ENCODE results near the gene NME3.
A peak's percentile ranks its signal among the peaks of the same experiment; 100 is the strongest.
"Not testable (repeated sequence)": the region's sequence is repeated elsewhere in the genome, so short reads cannot be mapped to it uniquely, and the experiment has no call there.

The NME3 gene

DNA sequence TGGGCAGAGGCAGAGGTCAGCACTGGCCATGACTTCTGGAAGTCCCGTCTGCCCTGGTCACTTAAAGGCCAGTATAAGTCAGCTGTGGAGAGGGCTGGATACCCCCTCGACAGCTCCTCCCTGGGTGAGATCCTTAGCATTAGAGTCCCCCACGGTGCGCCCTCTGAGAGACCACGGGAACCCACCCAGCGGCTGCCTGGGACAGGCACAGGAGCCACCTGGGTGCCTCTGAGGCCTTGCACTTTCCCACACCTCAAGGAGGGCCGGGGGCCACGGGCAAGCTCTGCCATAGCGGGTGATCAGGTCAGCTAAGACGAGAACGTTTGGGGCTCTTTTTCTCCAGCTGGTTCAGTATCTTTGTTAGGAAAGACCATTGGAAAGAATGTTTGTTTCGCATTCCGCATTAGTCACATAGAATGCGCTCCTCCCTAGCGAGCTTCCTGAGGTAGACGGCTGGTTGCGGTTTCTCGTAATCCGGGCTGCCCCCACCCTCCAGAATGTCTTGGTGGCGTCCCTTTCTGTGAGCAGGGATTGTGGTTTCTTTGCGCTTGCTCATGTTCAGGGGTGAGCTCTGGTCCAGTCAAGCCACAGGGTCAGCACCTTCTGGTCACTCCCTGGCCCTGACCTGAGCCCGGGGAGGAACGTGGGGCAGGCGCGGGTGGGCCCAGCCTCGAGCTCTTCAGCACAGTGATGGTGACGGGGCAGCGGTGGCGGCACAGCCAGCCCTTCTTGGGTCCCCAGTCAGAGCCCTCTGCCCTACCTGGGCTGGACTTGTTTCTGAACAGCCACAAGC, 25.2 kb downstream of the NME3 start:
- no peak for DNase-seq

- no peak for DNase-seq
These were observed 26.0 kb downstream of the NME3 start for GRCh38 chr16:1745181-1745899.

DNA sequence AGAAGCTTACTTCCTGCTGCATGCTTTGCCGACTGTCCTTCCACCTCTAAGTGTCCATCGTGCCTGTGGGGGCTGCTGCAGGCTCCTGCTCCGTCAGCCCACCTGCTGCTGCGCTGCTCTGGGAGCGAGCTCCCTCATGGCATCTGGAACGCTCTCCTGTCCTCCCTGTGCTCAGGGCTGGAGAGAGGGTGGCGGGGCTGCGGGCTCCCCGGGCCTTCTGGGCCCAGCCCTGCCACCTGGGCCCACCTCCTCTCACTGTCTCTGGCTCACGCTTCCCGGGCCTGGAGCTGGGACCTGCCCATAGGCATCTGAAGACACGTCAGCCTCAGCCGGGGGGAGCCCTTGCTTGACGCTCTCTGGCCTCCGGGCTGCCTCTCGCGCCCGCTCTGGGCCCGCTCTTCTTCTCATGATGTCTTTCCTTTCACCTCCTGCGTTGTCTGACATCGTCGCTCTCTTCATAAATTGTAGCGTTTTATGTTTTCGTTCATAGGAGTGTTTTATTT, 27.0 kb downstream of the NME3 start:
- DNase-seq, result no peak

DNA sequence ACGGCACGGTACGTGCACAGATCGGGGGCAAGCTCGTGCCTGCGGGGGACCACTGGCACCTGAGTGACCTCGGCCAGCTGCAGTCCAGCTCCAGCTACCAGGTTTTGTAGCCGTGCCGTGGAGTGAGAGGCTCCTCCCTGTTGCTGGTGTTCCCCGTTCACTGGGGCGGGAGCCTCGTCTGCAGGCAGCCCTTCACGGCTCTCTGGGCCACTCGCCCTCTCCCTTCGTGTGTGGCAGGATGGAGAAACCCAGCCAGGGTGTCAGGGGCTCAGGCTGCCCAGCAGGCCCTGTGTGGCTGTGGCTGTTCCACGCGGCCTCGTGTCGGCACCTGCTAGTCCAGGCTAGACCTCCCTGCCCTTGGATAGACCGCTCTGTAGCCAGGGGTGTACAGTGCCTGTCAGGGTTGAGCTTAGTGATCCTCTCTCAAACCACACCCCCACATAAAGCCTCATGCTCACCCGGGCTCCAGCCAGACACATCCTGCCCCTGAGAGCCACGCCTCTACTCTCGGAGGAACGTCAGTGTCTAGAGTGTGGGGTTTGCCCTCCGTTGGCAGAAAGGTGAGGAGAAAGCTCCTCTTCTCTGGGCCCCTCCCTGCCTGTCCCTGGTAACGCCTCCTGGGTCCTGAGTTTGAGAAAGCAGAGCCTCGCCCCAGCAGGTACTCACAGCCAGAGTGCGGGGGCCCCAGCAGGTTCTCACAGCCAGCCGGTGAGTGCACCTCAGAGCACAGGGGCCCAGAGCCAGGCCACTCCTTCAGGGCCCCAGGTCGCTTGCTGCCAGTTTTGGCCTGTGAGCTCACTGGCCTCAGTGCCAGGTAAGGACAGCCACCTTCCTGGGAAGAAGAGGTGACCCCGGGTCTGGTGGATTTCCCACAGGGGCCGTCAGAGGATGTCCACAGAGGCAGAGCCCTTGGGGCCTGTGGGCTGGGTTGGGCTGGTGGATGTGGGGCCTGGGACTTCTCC, 27.7 kb downstream of the NME3 start:
- DNase-seq, result no peak

DNA sequence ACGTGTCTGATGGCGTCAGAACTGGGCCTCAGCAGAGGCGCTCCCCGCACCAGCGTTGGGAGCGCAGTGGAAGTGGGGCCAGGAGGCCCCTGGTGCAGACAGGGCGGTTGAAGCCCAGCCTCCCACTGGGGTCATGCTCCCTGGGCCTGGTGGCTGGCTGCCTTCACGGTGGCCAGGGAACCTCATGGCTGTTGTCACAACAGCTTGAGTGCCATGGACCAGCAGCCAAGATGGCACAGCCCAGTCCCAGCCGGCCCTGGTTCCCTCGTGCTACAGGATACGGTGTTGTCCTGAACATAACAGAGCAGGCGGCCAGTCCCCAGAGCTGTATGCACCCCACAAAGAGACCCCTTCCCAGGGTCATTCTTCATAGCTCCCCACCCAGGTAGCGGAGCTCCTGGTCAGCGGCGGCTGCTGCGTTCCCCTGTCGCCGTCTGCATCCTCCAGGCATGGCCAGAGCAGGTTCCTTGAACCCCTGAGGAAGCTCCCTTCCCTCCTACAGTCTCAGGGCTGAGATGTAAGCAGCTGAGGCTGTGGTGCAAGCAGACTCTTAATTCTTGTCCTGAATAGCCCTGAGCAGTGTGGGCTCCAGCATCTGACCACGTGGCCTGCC, 29.7 kb downstream of the NME3 start:
- no peak for DNase-seq

GRCh38 chr16:1740781-1741490, 30.4 kb downstream of the NME3 start:
- no peak for DNase-seq

GRCh38 chr16:1740234-1740633, 31.1 kb downstream of the NME3 start:
- no peak for DNase-seq

GRCh38 chr16:1734816-1735215, 36.5 kb downstream of the NME3 start:
- DNase-seq, result no peak

GRCh38 chr16:1734123-1734522, 37.2 kb downstream of the NME3 start:
- no peak for DNase-seq

GRCh38 chr16:1732551-1732987, 38.8 kb downstream of the NME3 start:
- DNase-seq, result not testable (repeated sequence)

GRCh38 chr16:1732071-1732470, 39.3 kb downstream of the NME3 start:
- no peak for DNase-seq

DNA sequence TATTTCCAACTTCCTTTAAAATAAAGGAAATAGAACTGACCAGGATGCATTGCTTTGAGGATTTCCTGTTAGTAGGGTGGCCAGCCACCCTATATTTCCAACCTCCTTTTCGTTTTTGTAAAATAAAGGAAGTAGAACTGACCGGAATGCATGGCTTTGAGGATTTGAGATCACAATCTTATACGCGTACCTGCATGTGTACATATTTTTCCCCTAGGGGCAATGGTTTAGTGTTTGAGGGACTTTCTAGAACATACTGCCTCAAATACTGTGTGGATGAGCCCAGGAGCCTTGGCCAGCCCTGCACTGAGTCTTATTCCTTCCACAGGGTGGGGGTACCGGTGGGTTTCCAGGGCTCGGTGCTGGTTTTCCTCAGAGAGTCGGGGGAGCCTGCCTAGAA, 39.7 kb downstream of the NME3 start:
- no peak for DNase-seq

DNA sequence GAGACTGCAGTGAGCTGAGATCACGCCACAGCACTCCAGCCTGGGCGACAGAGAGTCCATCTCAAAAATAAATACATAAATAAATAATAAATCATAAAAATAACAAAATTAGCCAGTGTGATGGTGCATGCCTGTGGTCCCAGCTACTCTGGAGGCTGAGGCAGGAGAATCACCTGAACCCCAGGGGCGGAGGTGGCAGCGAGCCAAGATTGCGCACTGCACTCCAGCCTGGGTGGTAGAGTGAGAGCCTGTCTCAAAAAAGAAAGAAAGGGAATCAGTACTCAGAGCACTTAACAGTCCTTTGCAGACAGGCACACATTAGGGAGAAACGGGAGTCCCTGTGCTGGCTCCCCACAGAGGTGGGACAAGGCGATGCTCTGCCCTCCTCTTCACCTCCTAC, 40.3 kb downstream of the NME3 start:
- DNase-seq, result no peak

- no peak for DNase-seq
These were observed 41.9 kb downstream of the NME3 start for GRCh38 chr16:1729445-1729844.

DNA sequence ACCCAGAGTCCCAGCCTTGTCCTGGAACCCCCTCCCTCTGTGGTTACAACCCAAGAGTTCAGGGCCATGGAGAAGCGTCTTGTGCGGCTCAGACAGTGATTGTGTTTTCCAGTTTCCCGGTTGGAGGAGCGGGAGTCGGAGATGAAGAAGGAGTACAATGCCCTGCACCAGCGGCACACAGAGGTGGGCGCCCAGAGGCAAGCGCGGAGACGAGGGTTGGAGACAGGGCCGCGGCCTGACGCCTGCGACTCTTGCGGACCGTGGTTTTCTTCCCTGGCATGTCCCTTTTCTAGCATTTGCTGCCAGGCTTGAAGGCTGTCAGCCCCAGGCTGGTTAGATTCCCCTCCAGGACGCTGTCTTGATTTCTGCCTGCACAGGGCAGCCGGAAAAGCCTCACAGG, 42.3 kb downstream of the NME3 start:
- DNase-seq, result no peak

GRCh38 chr16:1727651-1728624, 43.4 kb downstream of the NME3 start:
- no peak for DNase-seq

DNA sequence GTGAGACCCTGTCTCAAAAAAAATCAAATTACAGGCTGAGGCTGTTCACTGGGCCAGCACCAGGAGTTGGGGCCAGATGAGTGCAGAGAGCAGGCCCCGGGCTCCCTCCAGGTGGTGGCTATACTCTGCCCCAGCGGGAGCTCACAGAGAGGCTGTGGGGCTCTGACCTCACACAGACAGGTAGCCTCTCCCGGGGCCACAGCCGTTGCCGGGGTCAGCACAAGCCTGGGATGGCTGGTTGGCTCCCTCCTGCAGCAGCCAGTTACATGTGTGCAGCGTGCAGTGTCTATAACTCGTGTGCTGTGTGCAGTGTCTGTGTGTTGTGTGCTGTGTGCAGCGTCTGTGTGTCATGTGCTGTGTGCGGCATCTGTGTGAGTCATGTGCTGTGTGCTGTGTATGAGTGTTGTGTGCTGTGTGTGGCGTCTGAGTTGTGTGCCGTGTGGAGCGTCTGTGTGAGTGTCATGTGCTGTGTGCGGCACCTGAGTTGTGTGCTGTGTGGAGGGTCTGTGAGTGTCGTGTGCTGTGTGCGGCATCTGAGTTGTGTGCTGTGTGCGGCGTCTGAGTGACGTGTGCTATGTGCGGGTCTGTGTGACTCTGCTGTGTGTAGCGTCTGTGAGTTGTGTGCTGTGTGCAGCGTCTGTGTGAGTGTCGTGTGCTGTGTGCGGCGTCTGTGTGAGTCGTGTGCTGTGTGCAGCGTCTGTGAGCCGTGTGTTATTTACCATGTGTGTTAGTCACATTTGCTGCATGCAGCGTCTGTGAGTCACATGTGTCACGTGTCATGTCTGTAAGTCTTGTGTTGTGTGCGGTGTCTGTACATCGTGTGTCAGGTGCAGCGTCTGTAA, 44.5 kb downstream of the NME3 start:
- no peak for DNase-seq

- DNase-seq, result no peak
These were observed 46.9 kb downstream of the NME3 start for GRCh38 chr16:1724491-1724890.

DNA sequence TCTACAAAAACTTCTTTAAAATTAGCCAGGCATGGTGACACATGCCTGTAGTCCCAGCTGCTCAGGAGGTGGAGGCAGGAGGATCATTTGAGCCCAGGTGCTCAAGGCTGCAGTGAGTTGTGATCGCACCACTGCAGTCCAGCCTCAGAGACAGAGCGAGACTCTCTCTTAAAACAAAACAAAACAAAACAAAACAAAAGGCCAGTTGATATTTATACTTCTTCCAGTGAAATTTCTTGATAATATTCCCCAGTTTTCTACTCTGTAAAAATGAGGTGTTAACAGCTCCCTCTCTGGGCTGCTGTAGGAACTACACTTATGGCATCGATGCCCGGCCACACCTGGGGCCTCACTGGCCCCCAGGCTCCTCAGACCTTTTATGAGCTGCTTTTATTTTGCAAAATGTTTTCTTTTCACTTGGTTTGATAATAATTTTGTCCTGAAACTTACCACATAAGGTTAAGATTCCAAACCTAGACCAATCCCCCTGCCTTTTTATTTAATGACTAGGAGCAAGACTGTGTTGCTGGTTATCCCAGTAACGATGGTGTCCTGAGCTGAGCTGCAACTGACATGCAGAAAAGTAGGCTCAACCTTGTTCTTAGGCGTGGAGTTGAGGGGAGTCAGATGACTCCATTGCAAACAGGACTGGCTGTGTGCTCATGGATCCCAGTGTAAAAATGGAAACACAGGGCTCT, 47.7 kb downstream of the NME3 start:
- DNase-seq, result peak; percentile 40
